H1 (cell line): ENCODE data around the gene BTBD1. TPM values are rescaled to one million over a fixed set of nuclear protein-coding genes. Genes with fewer than 3 reads are reported as not detected.

Experiments
- ATF3 ChIP-seq: IDR thresholded peaks from 2 replicates; pipeline ENCODE4 v1.6.1; 2011; ENCODE audit warnings: low read depth, mild to moderate bottlenecking, low read length; ENCODE audit not compliant: insufficient read depth
- BACH1 ChIP-seq: IDR thresholded peaks from 2 replicates; pipeline ENCODE4 v1.6.1; 2012; ENCODE audit warnings: low read length, improper control_type of control experiment
- CBX5 ChIP-seq: fragments of 300-800, 300-1000 bp; sonication (generic); IDR thresholded peaks from 2 replicates; pipeline ENCODE4 v1.7.1; 2016; ENCODE audit warnings: antibody characterized with exemption, low read length, low read depth
- RBBP5 ChIP-seq: IDR thresholded peaks from 2 replicates; pipeline ENCODE4 v1.7.1; 2012; ENCODE audit warnings: low read depth, mild to moderate bottlenecking, inconsistent platforms, low read length, moderate library complexity, borderline replicate concordance
- polyA plus RNA-seq, 7 experiments: library from polyadenylated mRNA; depleted of rRNA in 3 of 7; stranded (reverse) in 5 of 7; unstranded in 2 of 7; fragments of >200 nt in 5 of 7; fragments of 200-250 nt in 2 of 7; gene quantifications; 1 replicate in 5 of 7; 2 replicates in 1 of 7; 4 replicates in 1 of 7; pipeline versions ENCODE4 v1.2.1 to v1.2.3, GENCODE V29; 2011 to 2013; ENCODE audit warnings: missing spikeins in 2 of 7, mixed read lengths in 2 of 7
- total RNA-seq: library from RNA; stranded (reverse); fragmentation: NEBNext Ultra II Directional; extraction: Animal tissue kit (Norgen Biotek cat#: 25700); gene quantifications from 2 replicates; pipeline ENCODE4 v1.2.1, GENCODE V29; 2021

BTBD1 gene
- total and polyA plus RNA-seq, 2 of the 8 experiments (the other 6 are each of a cell fraction or from before 2014, with no cell fraction given): 18.6 to 39.5 TPM

- TF ChIP-seq RBBP5 (no peak), CBX5 (no peak), BACH1 (no peak), ATF3 (no peak)
Measured at GRCh38 chr15:83108266-83109219, 41.5 kb upstream of the BTBD1 start (continued).
